HG03139 (cell line): ENCODE results near the gene SEMA4F.

Experiments used
- ATAC-seq: cut with Tn5 transposase; IDR thresholded peaks from one replicate; pipeline ENCODE4 v1.9.1; 2021; ENCODE audit not compliant: unreplicated experiment

The SEMA4F gene

DNA sequence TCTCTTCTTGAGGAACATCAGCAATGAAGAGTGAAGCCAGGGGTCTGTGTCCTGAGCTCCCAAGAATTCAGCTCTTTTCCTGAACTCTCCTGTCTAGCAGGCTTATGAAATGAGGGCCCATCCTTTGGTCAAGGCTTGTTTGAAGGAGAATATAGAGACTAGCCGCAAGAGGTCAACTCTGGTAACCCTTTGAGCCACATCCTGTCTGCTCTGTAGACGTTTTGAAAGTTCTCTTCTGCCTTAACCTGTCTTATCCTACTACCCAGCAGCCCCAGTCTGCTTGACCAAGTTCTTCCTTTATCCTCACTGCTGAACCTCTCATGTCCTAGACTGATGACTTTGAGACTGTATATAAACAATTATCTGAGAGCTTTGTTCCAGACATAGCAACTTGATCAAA, 5.4 kb downstream of the SEMA4F start:
- ATAC-seq, result no peak

DNA sequence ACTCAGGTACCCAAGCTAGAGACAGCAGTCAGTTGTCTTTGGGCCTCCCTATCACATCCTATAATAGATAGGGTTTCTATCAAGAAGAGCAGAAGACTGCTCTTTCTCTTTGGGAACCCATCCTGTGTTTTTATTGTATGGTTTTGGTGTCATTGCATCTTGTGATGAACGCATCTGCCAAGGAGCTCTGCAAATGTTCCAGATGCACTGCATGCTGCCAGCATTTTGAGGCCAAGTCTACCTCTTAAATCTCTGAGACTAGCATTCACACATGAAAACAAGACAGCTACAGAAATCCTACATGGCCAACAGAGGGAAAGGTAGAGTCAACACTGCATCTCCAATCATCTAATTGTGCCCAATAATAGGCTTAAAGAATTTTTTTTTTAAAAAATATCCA, 14.0 kb downstream of the SEMA4F start:
- no peak for ATAC-seq

DNA sequence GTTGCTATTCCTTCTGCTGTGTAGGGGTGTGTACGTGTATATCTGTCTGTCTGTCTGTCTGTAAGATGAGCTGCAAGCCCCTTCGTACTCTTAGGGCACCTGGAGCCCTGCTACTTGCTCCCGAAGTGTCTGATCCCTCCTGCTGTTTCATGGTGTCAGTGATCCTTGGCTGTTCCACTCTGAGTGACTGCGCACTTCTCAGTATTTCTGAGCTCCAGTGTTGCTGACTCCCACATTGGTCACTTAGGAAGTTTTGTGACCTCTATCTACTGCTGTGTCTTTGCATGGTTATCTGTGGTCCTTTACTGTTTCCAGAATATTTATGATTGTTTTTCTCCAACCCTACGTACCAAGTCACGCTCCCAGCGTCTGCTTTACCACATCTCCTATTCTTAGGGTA, 16.2 kb downstream of the SEMA4F start:
- no peak for ATAC-seq

DNA sequence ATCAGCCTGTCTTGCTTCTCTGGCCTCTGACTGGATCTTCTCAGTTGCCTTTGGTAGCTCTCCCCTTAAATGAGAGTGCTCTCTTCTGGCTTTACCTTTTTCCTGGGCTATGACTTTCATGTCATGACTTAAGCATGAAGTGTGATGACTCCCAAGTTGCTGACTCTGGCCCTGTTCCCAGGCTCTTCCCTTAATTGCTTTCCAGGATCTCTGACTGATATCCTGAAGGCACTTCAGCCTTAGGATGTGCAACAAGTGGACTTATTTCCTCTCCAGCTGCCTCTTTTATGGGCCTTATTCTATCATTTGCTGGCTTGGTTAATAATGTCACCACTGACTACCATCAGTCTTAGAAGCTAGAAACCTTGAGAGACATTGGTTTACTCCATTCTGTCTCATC, 17.4 kb downstream of the SEMA4F start:
- ATAC-seq, result no peak

DNA sequence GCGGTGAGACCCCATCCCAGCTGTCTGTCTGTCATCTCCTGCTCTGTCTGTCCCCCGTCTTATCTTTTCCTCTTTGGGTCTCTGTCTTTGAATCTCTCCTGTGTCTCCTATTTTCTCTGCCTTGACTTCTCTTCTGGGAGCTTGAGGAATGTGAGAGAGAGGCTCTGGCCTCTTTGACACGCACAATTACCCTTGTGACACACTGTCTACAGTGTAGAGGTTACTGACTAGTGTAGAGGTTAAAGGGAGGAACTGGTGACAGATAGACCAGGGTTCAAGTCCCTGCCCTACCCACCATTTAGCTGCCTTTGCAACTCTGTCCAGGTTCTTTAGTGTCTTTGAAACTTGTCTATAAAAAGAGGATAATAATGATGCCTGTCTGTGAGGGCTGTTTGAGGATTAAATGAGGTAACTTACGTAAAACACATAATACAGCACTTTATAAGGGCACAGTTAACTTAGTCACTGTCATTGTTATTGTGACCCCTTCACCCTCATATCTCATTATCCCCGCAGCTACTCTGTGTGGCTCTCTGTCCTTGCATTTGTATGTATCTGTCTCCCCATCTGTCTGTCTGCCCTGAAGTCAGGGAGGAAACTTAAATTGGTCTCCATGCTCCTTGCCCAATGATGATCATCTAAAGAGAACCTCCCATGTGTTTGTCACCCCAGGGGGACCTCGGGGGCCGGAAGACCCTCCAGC, 19.9 kb downstream of the SEMA4F start:
- no peak for ATAC-seq

DNA sequence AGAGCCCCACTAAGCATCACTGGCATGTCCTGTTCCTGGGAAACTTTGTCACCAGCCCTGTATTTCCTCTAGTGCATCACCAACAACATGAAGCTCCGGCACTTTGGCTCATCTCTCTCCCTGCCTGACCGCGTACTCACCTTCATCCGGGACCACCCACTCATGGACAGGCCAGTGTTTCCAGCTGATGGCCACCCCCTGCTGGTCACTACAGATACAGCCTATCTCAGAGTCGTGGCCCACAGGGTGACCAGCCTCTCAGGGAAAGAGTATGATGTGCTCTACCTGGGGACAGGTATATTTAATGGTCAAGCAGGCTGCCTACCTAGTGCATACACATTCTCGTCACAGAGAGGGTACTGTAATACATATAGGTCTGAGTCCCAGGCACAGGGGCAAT, 21.0 kb downstream of the SEMA4F start:
- ATAC-seq, result no peak

DNA sequence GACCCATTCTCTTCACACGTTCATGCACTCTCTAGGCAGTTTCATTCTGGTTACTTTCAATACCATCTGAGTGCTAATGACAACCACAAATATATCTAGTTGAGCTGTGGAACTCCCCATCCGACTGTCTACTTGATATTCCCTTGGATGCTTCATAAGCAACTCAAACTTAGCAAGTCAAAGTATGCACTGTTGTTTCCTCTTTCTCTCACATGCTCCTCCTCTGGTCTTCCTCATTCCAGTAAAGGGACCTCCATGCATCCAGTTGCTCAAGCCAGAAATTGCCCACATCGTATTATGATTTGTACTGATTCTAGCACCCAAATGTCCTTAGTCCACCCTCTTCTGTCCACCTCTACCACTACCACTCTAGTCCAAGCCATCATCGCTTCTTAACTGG, 22.3 kb downstream of the SEMA4F start:
- no peak for ATAC-seq

DNA sequence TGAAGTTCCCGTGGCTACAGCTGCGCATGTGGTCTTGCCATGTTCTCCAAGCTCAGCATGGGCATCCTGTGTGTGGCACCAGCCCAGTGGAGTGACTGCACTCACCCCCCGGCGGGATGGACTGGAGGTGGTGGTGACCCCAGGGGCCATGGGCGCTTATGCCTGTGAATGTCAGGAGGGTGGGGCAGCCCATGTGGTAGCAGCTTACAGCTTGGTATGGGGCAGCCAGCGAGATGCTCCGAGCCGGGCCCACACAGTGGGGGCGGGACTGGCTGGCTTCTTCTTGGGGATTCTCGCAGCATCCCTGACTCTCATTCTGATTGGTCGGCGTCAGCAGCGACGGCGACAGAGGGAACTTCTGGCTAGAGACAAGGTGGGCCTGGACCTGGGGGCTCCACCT, 25.6 kb downstream of the SEMA4F start:
- no peak for ATAC-seq

DNA sequence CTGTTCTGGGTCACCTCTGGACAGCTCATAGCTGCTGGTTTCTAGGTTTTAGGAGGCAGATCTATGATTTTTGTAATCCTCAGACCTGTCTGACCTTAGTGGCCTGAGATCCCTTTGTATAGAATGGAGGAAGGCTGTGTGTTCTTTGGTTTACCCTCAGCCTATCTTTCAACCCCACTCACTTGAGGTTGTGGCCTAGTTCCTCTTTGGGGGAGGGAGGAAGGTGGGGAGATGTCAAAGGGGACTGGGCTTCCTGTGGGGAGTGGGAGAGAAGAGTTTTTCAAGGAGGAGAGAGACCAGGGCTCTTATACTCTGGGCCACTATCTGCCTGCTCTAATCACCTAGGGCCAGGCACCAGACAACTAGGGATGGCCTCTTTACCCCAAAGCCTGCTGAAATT, 28.5 kb downstream of the SEMA4F start:
- ATAC-seq, result no peak

DNA sequence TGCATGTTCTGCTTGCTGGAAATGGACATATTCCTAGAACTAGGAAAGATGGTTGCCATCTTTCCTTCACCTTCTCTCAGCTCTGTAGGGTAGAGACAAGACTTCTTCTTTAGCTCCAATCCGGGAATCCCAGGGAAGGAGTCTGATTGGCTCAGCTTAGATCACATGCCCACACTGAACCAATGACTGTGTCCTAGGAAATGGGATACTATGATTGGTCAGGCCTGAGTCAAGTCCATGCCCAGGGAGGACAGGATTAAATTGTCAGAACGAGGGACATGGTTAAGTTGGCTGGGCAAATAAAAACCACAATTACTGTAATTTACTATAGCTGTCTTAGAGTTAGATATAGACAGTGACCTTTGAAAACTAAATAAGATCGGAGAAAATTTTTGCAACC, 31.4 kb downstream of the SEMA4F start:
- ATAC-seq, result no peak

DNA sequence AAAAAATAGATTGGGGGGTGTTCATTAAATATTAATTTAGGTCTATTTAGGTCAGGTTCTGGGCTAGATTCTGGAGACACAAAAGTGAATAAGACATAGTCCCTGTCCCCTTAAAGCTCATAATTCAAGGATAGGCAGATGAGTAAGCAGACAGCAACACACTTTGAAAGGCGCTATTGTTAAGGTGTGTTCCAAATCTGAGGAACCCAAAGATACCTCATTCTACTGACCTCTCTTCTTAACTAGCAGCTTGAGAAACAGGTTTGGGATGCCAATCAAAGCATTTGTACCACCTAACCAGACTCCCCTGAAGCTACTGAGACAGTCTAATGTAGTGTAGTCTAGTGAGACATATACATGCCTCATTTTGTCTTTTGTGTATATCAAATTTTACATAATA, 34.8 kb downstream of the SEMA4F start:
- ATAC-seq, result no peak

DNA sequence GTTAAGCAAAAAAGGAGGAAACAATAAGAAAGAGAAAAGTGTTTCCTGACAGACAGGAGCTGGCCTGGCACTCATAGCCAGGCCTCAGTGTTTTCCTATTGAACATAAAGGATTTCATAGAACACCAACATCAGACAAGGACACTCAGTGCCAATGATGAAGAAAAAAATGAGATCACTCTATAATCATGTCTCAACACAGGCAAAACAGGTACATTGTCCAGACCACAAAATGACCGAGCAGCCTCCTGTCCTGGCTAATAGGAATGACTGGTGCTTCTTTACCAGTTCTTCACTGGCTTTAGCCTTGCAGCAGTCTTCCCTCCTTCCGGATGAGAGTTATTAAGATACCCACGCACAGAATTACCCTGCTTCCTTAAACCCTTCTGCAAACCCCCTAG, 35.6 kb downstream of the SEMA4F start:
- ATAC-seq, result no peak

DNA sequence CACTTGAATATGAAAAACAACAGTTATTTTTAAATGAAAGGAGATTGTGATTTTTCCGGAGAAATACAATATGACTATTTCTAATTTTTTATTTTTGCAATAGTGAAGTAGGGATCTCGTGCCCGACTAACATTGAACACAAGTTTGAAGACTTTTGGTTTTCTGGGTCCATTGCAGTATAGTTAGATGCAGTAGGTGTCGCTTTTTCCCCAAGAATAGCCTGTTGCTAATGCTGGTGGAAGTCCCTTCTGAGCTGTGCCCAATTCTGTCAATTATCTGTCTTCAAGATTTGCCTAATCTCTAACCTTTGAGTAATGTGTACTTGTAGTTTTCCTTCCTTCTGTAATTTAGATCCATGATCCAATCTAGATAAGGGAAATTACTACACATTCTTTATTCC, 36.5 kb downstream of the SEMA4F start:
- ATAC-seq, result no peak

DNA sequence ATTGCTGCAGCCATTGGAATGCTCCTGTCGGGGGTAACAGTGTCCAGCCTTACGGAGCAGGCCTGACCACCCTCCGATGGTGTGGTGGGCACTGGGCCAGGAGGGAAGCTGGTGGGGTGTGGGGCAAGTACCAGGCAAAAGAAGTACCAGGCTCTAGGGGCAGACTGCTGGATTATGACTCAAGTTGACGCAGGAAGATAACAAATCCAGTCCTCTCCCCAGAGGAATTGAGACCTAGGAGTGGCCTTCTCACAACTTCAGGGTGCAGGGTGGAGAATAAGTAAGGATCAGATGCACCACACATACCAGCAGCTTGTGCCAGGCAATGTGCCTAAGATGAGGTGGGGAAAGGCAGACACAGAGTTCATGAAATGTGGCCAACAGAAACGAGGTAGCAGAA, 37.9 kb downstream of the SEMA4F start:
- ATAC-seq, result no peak

DNA sequence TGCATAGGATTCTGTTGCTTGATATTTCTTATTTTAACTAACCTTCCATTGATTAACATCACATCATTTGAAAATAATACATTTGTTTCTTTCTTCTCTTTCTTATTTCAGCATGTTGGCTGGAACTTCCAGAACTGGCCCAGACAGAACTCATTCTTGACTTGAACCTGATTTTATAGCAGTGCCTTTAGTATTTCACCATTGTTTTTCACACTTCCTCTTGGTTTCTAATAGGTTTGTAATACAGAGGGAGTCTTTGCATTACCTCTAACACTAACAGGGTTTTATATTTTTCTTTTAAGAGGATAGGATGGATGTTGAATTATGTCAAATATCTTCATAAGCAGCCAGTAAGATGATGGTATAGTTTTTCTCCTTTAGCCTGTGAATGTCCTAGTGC, 39.2 kb downstream of the SEMA4F start:
- ATAC-seq, result no peak

DNA sequence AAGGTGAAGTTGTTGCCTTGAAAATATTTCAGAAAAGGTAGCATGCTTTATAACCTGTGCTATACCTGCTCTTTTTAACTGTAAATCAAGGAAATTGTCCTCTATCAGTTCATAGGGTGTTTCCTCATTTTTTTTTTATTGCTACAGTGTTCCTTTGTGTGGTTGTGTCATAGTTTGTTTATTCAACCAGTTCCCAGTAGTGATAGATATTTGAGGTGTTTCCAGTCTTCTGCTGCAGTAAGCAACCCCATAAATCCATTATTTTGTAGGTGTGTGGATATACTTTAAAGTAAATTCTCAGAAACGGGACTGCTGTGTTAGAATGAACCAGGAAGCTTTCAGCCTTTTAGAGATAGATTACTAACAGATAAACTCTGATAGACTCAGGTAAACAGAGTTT, 39.6 kb downstream of the SEMA4F start:
- ATAC-seq, result no peak

DNA sequence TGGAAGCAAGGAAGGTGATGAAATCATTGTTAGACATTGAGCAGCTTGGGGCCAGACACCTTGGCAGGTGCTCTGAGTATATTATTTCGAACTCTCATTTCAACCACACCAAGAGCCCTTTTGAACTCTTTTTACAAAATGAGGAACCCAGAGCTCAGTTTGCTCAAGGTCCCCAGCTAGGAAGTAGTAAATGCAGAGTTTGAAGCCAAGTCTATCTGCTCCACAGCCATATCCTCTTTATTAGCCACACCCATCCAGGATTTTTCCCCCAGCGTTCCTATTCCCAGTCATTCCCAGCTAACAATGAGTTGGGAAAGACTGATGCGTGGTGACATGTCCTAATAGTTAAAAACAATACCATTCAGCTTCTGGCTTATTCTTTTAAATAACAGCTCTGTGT, 40.2 kb downstream of the SEMA4F start:
- no peak for ATAC-seq

DNA sequence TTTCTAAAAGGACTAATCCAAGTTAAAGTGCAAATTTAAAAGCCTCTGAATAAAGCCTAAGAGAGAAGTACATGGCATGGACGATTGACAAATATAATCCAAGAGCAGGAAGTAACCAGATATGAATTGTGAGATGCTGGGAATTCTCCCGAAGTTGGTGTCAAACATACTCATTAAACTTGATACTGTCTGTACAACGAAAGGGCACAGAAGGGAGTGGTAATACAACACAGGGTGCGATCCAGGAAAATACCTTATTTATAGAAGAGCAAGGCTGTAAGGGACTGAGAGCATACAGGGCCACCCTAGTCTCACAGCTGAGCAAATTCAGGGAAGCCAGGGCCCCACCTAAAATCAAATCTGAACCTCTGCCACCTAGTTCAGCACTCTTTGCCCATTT, 41.6 kb downstream of the SEMA4F start:
- ATAC-seq, result no peak

DNA sequence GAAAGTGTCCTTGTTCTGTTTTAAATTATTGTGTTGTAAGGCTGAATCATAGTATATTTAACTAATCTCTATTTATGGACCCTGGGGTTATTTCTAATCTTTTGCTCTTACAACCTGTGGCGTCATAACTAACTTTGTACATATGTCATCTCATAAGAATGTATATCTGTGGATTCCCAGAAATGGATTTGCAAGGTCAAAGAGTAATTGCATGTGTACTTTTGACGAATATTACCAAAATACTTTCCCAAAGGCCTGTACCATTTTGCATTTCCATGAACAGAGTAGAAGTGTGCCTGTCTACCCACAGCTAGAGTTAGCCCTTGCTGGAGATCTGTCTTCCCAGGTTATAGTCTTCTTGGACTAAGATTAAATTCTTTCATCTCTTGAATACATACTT, 42.8 kb downstream of the SEMA4F start:
- no peak for ATAC-seq

DNA sequence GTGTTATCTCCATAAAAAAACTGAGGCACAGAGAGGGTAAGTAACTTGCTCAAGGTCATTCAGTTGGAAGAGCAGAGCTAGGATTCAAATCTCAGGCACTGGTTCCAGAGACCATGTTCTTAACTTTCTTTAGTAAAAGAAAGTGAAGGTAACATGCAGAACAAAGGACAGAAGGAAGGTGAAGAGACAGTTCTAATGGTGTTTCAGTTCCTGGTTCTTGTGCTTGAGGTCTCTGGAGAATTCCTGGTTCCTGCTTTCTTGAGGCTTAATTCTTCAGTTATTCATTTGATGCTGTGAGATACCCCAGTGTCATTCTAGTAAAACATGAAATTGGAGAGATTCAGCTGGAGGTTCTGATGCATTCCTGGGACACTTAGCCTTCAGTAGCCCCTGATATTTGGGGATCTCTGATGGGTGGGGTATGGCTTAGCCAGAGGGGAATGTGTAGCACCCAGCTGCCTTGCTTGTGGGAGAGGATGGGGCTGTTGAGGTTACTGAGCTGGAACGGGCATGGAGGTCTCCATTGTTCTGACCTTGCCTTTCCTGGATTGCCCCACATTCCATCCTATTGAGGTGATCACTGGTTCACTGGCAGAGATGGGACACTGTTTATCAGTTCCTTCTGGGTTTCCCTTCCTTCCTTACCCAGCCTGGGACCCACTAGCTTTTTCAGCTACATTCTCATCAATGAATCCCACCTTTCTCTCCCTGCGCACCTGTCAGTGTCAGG, 46.8 kb downstream of the SEMA4F start:
- ATAC-seq, result no peak

DNA sequence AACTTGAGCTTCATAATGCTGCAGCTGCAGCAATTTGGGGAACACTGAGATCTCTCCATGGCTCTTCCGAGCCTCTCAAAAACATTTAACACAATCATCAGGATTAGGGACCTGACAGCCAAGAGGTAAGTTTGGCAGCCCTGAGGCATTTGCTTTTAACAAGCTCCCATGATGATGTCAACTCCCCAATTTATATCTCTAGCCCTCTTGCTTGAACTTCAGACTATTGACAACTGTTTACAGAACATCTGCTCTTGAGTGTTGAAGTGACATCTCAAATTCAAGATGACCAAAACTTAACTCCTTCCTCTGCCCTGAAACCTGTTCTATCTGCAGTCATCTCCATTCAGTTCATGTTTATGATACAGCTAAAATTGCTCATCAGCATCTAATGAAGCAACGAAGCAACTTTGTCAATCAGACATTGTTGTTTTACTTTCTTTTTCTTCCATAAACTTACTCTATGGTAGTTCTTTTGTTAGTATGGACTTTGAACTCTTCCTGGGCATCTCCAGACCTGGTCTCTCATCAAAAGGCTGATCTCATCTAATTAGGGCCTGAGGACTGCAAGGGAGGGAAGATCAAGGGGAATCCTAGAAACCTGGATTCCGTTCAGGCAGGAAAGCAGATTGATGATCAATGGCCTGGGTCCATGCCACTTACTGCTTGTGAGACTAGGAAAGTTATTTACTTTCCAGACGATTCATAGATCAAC, 48.1 kb downstream of the SEMA4F start:
- no peak for ATAC-seq

DNA sequence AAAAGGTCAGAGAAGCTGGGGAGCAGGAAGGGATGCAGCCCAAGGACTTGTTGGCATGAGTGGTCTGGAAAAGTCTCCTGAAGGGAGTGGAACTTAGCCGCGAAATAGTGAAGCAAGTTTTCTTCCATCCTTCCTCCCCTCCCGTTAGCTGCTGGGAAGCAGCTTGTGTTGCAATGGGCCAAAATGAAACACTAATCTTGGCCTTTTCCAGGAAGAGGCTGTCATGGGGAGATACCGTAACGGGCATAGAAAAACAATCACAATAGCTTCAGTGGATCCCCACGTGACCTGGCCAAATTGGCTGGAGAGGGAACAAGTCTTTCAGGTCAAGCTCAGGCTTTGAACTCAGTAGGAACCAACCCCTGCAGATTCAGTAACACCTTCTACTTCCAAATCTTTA, 49.3 kb downstream of the SEMA4F start:
- ATAC-seq, result no peak
